Kidney (tissue), 14 donors: Measurements from ENCODE around the gene ARHGAP29. TPM values are rescaled to one million over a fixed set of nuclear protein-coding genes. Genes with fewer than 3 reads are reported as not detected.

Experiments
- DNase-seq, 5 donors: peaks; one replicate each; pipeline ENCODE4 v3.0.0-alpha.2; 2013 to 2020
- FAIRE-seq: peaks from 2 replicates; lab custom pipeline; 2012; peaks lifted over from hg19 to GRCh38; lab: Jason Lieb, UNC
- H3K27ac ChIP-seq, 2 donors: one replicate each; pipeline ENCODE4 v1.7.0; 2013; ENCODE audit warnings: low read depth in 2 of 2, low read length in 2 of 2, inconsistent platforms in 1 of 2
- H3K27me3 ChIP-seq: one replicate; pipeline ENCODE4 v1.7.1; 2013; ENCODE audit warnings: low read length, inconsistent platforms; ENCODE audit not compliant: control insufficient read depth, insufficient read depth
- H3K36me3 ChIP-seq, 3 donors: one replicate each; pipeline versions ENCODE4 v1.7.0 to v1.7.1; 2013; ENCODE audit warnings: low read length in 3 of 3, control low read depth in 1 of 3, inconsistent platforms in 1 of 3; ENCODE audit not compliant: insufficient read depth in 3 of 3, control insufficient read depth in 2 of 3
- H3K4me1 ChIP-seq, 3 donors: one replicate each; pipeline versions ENCODE4 v1.7.0 to v1.7.1; 2013; ENCODE audit warnings: low read length in 3 of 3, inconsistent platforms in 1 of 3, low read depth in 1 of 3; ENCODE audit not compliant: control insufficient read depth in 2 of 3, insufficient read depth in 2 of 3
- H3K4me3 ChIP-seq, 3 donors: one replicate each; pipeline versions ENCODE4 v1.7.0 to v1.8.1; 2013; ENCODE audit warnings: low read length in 3 of 3, control low read depth in 1 of 3, inconsistent platforms in 1 of 3
- H3K9ac ChIP-seq, 3 donors: one replicate each; pipeline versions ENCODE4 v1.7.0 to v1.7.1; 2013; ENCODE audit warnings: low read length in 3 of 3, control low read depth in 1 of 3, inconsistent platforms in 1 of 3
- H3K9me3 ChIP-seq, 3 donors: one replicate each; pipeline versions ENCODE4 v1.7.0 to v1.7.1; 2013; ENCODE audit warnings: low read length in 3 of 3, control low read depth in 1 of 3, inconsistent platforms in 1 of 3; ENCODE audit not compliant: control insufficient read depth in 2 of 3, insufficient read depth in 1 of 3
- CTCF ChIP-seq: IDR thresholded peaks from 3 replicates; pipeline ENCODE4 v1.5.1; 2012; ENCODE audit warnings: mild to moderate bottlenecking, moderate library complexity, borderline replicate concordance; ENCODE audit not compliant: insufficient read depth; ENCODE audit errors: extremely low read depth
- intact Hi-C: fragments of 100-400 bp; cut with DNase I; formaldehyde crosslinking; loops from one replicate; pipeline ENCODE4 v1.11.1; 2022
- polyA plus RNA-seq: library from polyadenylated mRNA; stranded (reverse); fragments of 350-450 nt; fragmentation: Illumina TruSeq; extraction: RNeasy Lipid Tissue Mini Kit (QIAGEN cat#74804); gene quantifications from one replicate; pipeline ENCODE4 v1.2.3, GENCODE V29; 2014; ENCODE audit warnings: low read depth, low replicate concordance; ENCODE audit not compliant: insufficient read depth
- total RNA-seq: library from RNA; stranded (reverse); fragmentation: NEBNext Ultra II Directional; extraction: Animal tissue kit (Norgen Biotek cat#: 25700); gene quantifications from one replicate; pipeline ENCODE4 v1.2.1, GENCODE V29; 2021
- donor health status: control.
- donor health status: control.
- donor health status: control.
- donor health status: control.
- donor health status: control.
- donor health status: DM: yes; HTN: yes; CAD: no.
- donor health status: Normal renal cell carcinoma (clear cell type).

The ARHGAP29 gene
- total and polyA plus RNA-seq, 2 donors from 2014 or later, result 15.9 to 145 TPM

- no peak for FAIRE-seq
- no peaks in the 10 kb centered on the region for H3K36me3 ChIP-seq
- no peak for TF ChIP-seq CTCF
- H3K4me3 ChIP-seq, result no peak overlapping the region
- no peaks in the 10 kb centered on the region for H3K9me3 ChIP-seq
- DNase-seq, result no peak
- H3K27me3 ChIP-seq, result no peaks in the 10 kb centered on the region
- intact Hi-C loops, result no loop called here
- peaks cover 0 to 3% (median 0%) of the 10 kb centered on the region in 3 donors for H3K4me1 ChIP-seq
- no peak overlapping the region for H3K27ac ChIP-seq
- H3K9ac ChIP-seq, result no peak overlapping the region
These were observed 44.2 kb upstream of the ARHGAP29 start for GRCh38 chr1:94281361-94282142.

GRCh38 chr1:94280541-94280940 is 43.2 kb upstream of the ARHGAP29 start:
- no peak for TF ChIP-seq CTCF
- no peak overlapping the region for H3K4me3 ChIP-seq
- FAIRE-seq, result no peak
- DNase-seq, result no peak
- intact Hi-C loops, result no loop called here
- H3K4me1 ChIP-seq, result peaks cover 0 to 3% (median 0%) of the 10 kb centered on the region in 3 donors
- H3K9me3 ChIP-seq, result no peaks in the 10 kb centered on the region
- H3K36me3 ChIP-seq, result no peaks in the 10 kb centered on the region
- no peak overlapping the region for H3K27ac ChIP-seq
- no peaks in the 10 kb centered on the region for H3K27me3 ChIP-seq
- H3K9ac ChIP-seq, result no peak overlapping the region

GRCh38 chr1:94279462-94279861 is 42.1 kb upstream of the ARHGAP29 start:
- Histone ChIP-seq H3K9me3 (no peaks in the 10 kb centered on the region), H3K4me1 (no peaks in the 10 kb centered on the region), H3K27ac (no peak overlapping the region), H3K9ac (no peak overlapping the region), H3K4me3 (no peak overlapping the region), H3K27me3 (no peaks in the 10 kb centered on the region), H3K36me3 (no peaks in the 10 kb centered on the region)
- intact Hi-C loops, result no loop called here
- DNase-seq, result no peak
- no peak for TF ChIP-seq CTCF
- no peak for FAIRE-seq
